GM12878 (cell line): ENCODE data around the gene MSMB. TPM values are rescaled to one million over a fixed set of nuclear protein-coding genes. Genes with fewer than 3 reads are reported as not detected.

Experiments
- ATAC-seq: fragments of 200-7000 bp; cut with Tn5 transposase; 3 replicates; pipeline ENCODE4 v1.9.1; 2020; ENCODE audit warnings: mild to moderate bottlenecking, moderate library complexity
- Bru-seq: library from RNA; stranded (reverse); fragments of 400-500 nt; gene quantifications from one replicate; lab custom pipeline; 2021; lab: Mats Ljungman, UMichigan
- BruChase-seq, 2 experiments: library from RNA; stranded (reverse); fragments of 400-500 nt; gene quantifications; one replicate each; lab custom pipeline; 2021; lab: Mats Ljungman, UMichigan
- BruUV-seq: library from RNA; stranded (reverse); fragments of 400-500 nt; replicated peaks from 2 replicates; lab custom pipeline; 2021; lab: Mats Ljungman, UMichigan
- CTCF ChIA-PET: fragments of 300-600 bp; sonication (Branson Sonifier 250); formaldehyde crosslinking; extraction: SDS; loops from one replicate; lab custom pipeline; 2021; ENCODE audit warnings: inconsistent platforms; lab: Yijun Ruan, JAX
- POLR2A ChIA-PET: fragments of 350-600 bp; formaldehyde crosslinking; extraction: SDS; loops from one replicate; lab custom pipeline; 2021; ENCODE audit warnings: inconsistent platforms; lab: Charles Lee
- RAD21 ChIA-PET: fragments of 300-600 bp; sonication (Branson Sonifier 250); formaldehyde crosslinking; loops from one replicate; lab custom pipeline; 2023; ENCODE audit warnings: antibody characterized with exemption; ENCODE audit not compliant: unreplicated experiment; lab: Charles Lee
- SMC1A ChIA-PET: fragments of 300-600 bp; sonication (Branson Sonifier 250); formaldehyde crosslinking; loops from one replicate; lab custom pipeline; 2023; ENCODE audit not compliant: unreplicated experiment, uncharacterized antibody; lab: Charles Lee
- DNase-seq: peaks from one replicate; pipeline ENCODE4 v3.0.0-alpha.2; 2011; ENCODE audit warnings: low read depth, low spot score
- FAIRE-seq: peaks from 3 replicates; lab custom pipeline; 2011; peaks lifted over from hg19 to GRCh38; lab: Jason Lieb, UNC
- H2AFZ ChIP-seq: 2 replicates; pipeline ENCODE4 v1.6.0; 2011; ENCODE audit warnings: low read depth, low read length, control low read depth; ENCODE audit not compliant: control insufficient read depth
- H3K27ac ChIP-seq: 2 replicates; pipeline ENCODE4 v1.5.1; 2011; ENCODE audit warnings: control low read depth; ENCODE audit not compliant: control insufficient read depth, insufficient read depth
- H3K27me3 ChIP-seq, 2 experiments: replicated peaks in 1 of 2; 2 replicates each; pipeline versions ENCODE4 v1.6.0 to v1.6.1; 2011; ENCODE audit warnings: low read length in 1 of 2; ENCODE audit not compliant: control insufficient read depth in 2 of 2, insufficient read depth in 2 of 2
- H3K36me3 ChIP-seq, 2 experiments: 2 replicates each; pipeline ENCODE4 v1.5.1; 2011; ENCODE audit warnings: low read length in 1 of 2; ENCODE audit not compliant: control insufficient read depth in 2 of 2, insufficient read depth in 2 of 2
- H3K4me1 ChIP-seq: 2 replicates; pipeline ENCODE4 v1.6.1; 2011; ENCODE audit warnings: mild to moderate bottlenecking, low read length, moderate library complexity, mixed read lengths; ENCODE audit not compliant: control insufficient read depth, insufficient read depth
- H3K4me2 ChIP-seq: 2 replicates; pipeline ENCODE4 v1.6.0; 2011; ENCODE audit warnings: control low read depth; ENCODE audit not compliant: control insufficient read depth, insufficient read depth
- H3K4me3 ChIP-seq: fragments of 200-600 bp; sonication (generic); 2 replicates; pipeline ENCODE4 v1.5.1; 2016
- H3K79me2 ChIP-seq: 2 replicates; pipeline ENCODE4 v1.6.0; 2011; ENCODE audit warnings: low read length; ENCODE audit not compliant: control insufficient read depth, insufficient read depth
- H3K9ac ChIP-seq: 2 replicates; pipeline ENCODE4 v1.8.0; 2011; ENCODE audit warnings: low read length, control low read depth, mixed read lengths; ENCODE audit not compliant: control insufficient read depth, insufficient read depth
- H3K9me3 ChIP-seq: replicated peaks from 3 replicates; pipeline ENCODE4 v1.5.1; 2011; ENCODE audit warnings: mild to moderate bottlenecking, low read length; ENCODE audit not compliant: control insufficient read depth, insufficient read depth
- H4K20me1 ChIP-seq: 2 replicates; pipeline ENCODE4 v1.6.0; 2011; ENCODE audit not compliant: control insufficient read depth, insufficient read depth
- CEBPZ ChIP-seq: fragments of 150-350 bp; IDR thresholded peaks from 2 replicates; pipeline ENCODE4 v1.6.1; 2016; ENCODE audit warnings: low read depth, low read length
- ETV6 ChIP-seq, 2 experiments: fragments of 450-650 bp in 1 of 2; IDR thresholded peaks in 1 of 2; conservative IDR thresholded peaks in 1 of 2; 2 replicates each; pipeline ENCODE4 v1.6.1; 2014; ENCODE audit warnings: antibody characterized with exemption in 1 of 2, borderline replicate concordance in 1 of 2, low read depth in 1 of 2, mild to moderate bottlenecking in 1 of 2, moderate library complexity in 1 of 2
- WGBS: methylation state at CpG from one replicate; pipeline ENCODE4 v1.1.6; 2016; ENCODE audit warnings: low lambda C conversion rate; ENCODE audit not compliant: insufficient replicate concordance, insufficient coverage; ENCODE audit errors: missing lambda C conversion rate; 5-methylcytosine and 5-hydroxymethylcytosine counted together
- in situ Hi-C: fragments of 300-500 bp; cut with MboI; formaldehyde crosslinking; loops from 9 replicates; pipeline ENCODE4 v1.14.3; 2018; ENCODE audit warnings: mixed read lengths
- intact Hi-C: fragments of 100-400 bp; cut with micrococcal nuclease; formaldehyde crosslinking; loops from one replicate; pipeline ENCODE4 v1.14.2; 2022; ENCODE audit not compliant: unreplicated experiment
- long read RNA-seq, 2 experiments: library from polyadenylated mRNA; unstranded; transcript quantifications; one replicate each; pipeline ENCODE4 v2.0.0, GENCODE V29; 2019 to 2020
- polyA minus RNA-seq, 3 experiments: library from RNA; depleted of rRNA, polyadenylated mRNA; stranded (reverse); fragments of >200 nt; gene quantifications; 2 replicates each; pipeline ENCODE4 v1.2.3, GENCODE V29; 2011
- polyA plus RNA-seq, 11 experiments: library from polyadenylated mRNA; depleted of rRNA in 4 of 11; unstranded in 6 of 11; stranded (reverse) in 5 of 11; fragments of >200 nt; fragmentation: Nextera tagmentation in 4 of 11; fragmentation: Illumina TruSeq in 1 of 11; extraction: Ambion mirVana in 4 of 11; extraction: Trizol in 1 of 11; gene quantifications; 1 replicate in 1 of 11; 2 replicates in 10 of 11; pipeline versions ENCODE4 v1.2.1 to v1.2.3, GENCODE V29; 2011 to 2016; ENCODE audit warnings: inconsistent platforms in 2 of 11, missing spikeins in 2 of 11, low read depth in 1 of 11
- total RNA-seq, 4 experiments: library from RNA; depleted of rRNA in 3 of 4; stranded (reverse); fragments of >200 nt in 3 of 4; fragmentation: Illumina TruSeq in 1 of 4; extraction: Trizol in 1 of 4; gene quantifications; 2 replicates each; pipeline versions ENCODE4 v1.2.1 to v1.2.3, GENCODE V29; 2013 to 2021

MSMB gene
- total RNA-seq (2013; cell fraction: nucleolus; rRNA removed) = not detected in 2 replicates
- total RNA-seq (2014; rRNA removed) = not detected in 2 replicates
- total RNA-seq (2014; rRNA removed; fragmentation: Illumina TruSeq; extraction: Trizol) = not detected in 2 replicates
- total RNA-seq (2021) = not detected in 2 replicates
- polyA plus RNA-seq (2011; ENCODE audit: low read depth) = not detected
- not detected in 2 replicates for polyA plus RNA-seq (2011; rRNA removed)
- polyA plus RNA-seq (2011; cell fraction: cytosol; rRNA removed) = not detected in 2 replicates
- not detected in 2 replicates for polyA plus RNA-seq (2011; cell fraction: nucleus; rRNA removed)
- polyA plus RNA-seq (2012) = not detected in 2 replicates
- not detected in 2 replicates for polyA plus RNA-seq (2014; fragmentation: Illumina TruSeq; extraction: Trizol)
- not detected for polyA plus RNA-seq (2014; fragmentation: Nextera tagmentation; extraction: Ambion mirVana)
- not detected in 2 replicates for polyA plus RNA-seq (2014; rRNA removed)
- not detected for polyA plus RNA-seq (2016; fragmentation: Nextera tagmentation; extraction: Ambion mirVana)
- polyA minus RNA-seq (2011; rRNA and poly(A)+ RNA removed) = not detected in 2 replicates
- not detected in 2 replicates for polyA minus RNA-seq (2011; cell fraction: cytosol; rRNA and poly(A)+ RNA removed)
- not detected in 2 replicates for polyA minus RNA-seq (2011; cell fraction: nucleus; rRNA and poly(A)+ RNA removed)
- percentile 6 among the genes with signal in this experiment for Bru-seq, nascent RNA
- BruChase-seq, experiment 1, labeled RNA remaining after a 6-hour chase = not detected
- not detected for BruChase-seq, experiment 2, labeled RNA remaining after a 2-hour chase
- long read RNA-seq, experiment 1 = 0 reads
- long read RNA-seq, experiment 2 = 0 reads

DNA sequence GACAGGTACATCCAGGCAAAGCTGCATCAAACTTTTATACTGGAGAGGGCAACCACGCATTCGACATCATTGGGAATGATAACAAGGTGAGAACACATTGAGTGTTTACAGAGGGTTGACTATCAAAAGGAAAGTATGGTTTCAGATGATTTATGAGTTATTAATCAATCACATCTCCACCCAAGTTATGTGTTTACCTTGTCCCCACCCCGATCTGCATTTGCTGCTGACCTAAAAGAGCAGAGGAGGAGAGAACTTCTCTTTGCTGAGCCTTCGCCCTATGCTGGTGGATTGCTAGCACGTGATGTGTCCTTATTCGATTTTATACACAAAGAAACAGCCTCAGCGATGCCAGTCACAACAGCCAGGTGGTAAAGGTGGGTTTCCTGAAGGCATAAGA lies at the start of gene MSMB:
Gene MSMB, minus strand, starts transcription at position 9 of the 400 bp plus-strand sequence. CDS start 32 bp downstream, outside the sequence.
- ATAC-seq (no peak), FAIRE-seq (no peak), DNase-seq (no peak)
- Histone ChIP-seq H3K79me2 (no peaks in the 10 kb centered on the region), H3K9ac (no peak within 1 kb of the TSS), H3K36me3 (no peaks in the 10 kb centered on the region), H2AFZ (no peak within 1 kb of the TSS), H3K4me1 (no peaks in the 10 kb centered on the region), H3K4me3 (no peak within 1 kb of the TSS), H3K27me3 (no peaks in the 10 kb centered on the region; a peak in 2 of 4 replicates), H3K27ac (no peak within 1 kb of the TSS), H4K20me1 (no peaks in the 10 kb centered on the region), H3K9me3 (no peaks in the 10 kb centered on the region), H3K4me2 (no peak within 1 kb of the TSS)
- WGBS = 25% methylated on average over 7 of the region's 7 CpGs
- BruUV-seq = no TSS peak
- no peak for TF ChIP-seq ETV6 (conservative IDR thresholded peaks at IDR 0.05 in 1 of 2, IDR thresholded peaks at IDR 0.05 in 1 of 2; ENCODE audit: borderline replicate concordance in 1 of 2, low read depth in 1 of 2)
- TF ChIP-seq CEBPZ = no peak
- SMC1A ChIA-PET = no interaction called here
- RAD21 ChIA-PET = no interaction called here
- in situ Hi-C loops = no loop called here
- POLR2A ChIA-PET = no interaction called here
- intact Hi-C loops = no loop called here
- CTCF ChIA-PET = no interaction called here
